Measurements from ENCODE around the gene GRPR. TPM values are rescaled to one million over a fixed set of nuclear protein-coding genes. Genes with fewer than 3 reads are reported as not detected.
"Not testable (repeated sequence)": the region's sequence is repeated elsewhere in the genome, so short reads cannot be mapped to it uniquely, and the experiment has no call there.

GRPR gene
- total RNA-seq, 1 experiment from 2014 or later, result not detected

DNA sequence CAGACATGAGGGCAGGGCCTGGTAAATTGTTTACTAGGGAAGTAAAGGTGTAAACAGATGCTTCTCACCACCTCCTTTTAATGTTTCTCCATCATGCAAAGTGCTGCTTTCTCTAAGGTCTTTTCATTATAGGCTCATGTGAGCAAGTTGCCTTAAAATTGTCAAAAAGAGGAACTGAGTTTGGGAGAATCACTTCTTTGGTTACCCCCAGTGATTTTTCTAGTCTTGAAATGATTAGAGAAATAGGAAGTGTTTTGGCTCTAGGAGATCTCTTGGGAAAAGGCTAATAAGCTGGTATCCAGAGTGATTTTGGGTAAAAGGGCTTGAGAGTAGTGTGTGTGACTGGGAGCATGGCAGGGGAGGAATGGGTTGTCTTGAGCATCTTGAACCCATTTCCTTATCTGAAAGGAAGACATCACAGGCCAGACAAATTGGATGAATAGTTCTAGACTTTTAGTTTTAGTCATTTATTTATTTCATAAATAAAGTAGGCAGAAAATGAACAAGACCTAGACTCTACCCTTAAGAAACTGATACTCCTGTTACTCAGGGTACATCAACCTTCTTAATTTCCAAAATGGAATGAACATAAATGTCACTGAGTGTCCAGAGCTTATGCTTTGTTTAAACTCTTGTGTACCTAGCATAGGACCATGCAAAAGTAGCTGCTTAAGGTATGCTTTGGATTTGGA lies 14.2 kb downstream of the GRPR start:
- no peak for DNase-seq (ENCODE audit: low read depth)

DNA sequence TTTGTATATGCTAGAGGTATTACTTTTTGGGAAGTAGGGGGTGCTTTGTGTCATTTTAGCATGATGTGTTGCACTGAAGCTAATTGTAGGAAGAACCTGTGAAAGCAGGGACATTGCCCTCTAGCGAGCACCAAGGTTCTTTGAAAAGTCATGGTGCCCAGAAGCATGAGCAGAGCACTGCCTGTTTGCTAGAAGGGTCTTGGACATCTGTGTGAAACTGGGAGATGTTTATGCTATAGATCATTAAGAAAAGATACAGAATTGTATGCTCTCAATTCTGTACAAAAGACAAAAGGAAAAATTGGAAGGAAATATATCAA lies 14.7 kb downstream of the GRPR start:
- DNase-seq (ENCODE audit: low read depth), result no peak

DNA sequence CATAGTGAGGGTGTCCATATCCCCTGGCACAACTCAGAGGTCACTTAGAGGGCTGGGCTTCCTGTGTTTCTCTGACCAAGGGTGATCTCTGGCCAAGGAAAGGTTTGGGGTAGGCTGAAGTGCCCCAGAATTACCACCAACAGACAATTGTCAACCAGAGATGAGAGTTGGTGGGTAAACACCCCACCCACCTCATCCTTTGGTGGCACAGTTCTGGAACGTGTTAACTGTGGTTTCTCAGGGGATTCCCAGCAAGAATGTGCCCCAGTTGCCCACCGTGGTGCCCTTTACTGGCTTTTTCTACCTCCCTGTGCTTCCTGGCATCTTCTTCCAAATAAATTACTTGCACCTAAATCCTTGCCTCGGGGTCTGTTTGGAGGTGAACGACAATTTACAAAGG lies 17.1 kb downstream of the GRPR start:
- no peak for DNase-seq (ENCODE audit: low read depth)

DNA sequence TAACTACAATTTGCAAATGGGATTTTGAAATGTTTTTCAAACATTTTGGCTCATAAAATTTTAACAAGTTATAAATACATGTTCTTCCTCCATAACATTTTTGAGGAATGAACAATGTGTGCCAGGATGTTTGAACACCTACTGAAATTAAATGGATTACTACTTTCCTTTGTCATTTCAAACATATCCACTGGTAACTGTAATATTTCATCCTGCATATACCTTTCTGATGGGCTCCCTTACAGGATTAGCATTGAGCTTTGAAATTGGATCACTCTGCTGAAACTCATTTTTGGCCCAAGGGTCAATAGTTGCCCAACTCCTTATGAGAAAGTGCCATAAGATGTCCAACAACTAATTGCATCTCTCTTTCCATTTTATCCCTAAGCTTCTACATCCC lies 17.6 kb downstream of the GRPR start:
- DNase-seq (ENCODE audit: low read depth), result no peak

DNA sequence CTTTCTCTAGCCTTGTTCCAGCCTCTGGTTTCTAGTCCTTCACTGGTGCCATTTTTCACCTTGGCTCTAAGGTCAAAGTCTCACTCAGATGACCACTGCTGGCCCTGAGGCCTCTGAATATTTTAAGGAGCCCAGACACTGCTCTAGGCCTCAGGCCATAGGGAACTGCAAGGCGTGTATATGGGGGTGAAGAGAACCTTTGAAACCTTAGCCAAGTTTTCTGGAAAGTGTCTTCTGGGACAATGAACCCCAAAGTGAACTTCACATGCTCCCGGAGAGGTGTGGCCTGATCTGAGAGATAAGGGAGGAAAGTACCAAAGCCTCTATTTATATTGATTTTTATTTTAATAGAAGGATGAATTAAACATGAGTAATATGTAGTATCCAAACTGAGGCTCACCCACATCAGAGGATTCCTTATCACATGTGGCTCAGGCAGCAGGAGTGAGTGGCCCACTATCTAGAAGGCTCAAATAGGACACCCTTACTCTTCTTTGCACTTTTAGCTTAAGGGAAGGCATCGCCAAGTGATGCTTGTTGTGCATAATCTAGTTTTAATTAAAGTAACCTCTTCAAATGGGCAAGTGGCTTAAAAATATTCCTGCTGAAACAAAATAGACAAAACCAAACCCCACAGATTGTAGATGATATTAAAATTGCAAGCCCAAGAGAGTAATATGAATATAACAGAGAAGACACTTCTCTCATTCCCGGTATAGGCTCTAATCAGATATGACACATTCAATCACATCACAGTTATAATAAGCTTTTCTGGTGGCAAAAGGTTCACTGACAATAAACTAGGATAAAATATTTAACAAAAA lies 18.3 kb downstream of the GRPR start:
- DNase-seq (ENCODE audit: low read depth), result no peak

DNA sequence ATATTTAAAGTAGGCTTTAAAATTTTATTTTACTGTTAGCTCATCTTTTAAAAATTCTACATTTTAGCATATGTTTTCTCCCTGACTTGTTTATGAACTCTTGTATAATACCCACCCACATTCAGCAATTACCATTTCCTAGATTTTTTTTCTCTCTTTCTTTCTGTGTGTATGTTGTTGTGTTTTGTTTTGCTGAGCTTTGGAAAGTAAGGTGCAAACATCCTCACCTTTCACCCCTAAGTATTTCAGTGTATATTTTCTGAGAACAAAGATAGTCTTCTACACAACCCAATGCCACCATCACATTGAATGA lies 18.8 kb downstream of the GRPR start:
- DNase-seq (ENCODE audit: low read depth), result no peak

DNA sequence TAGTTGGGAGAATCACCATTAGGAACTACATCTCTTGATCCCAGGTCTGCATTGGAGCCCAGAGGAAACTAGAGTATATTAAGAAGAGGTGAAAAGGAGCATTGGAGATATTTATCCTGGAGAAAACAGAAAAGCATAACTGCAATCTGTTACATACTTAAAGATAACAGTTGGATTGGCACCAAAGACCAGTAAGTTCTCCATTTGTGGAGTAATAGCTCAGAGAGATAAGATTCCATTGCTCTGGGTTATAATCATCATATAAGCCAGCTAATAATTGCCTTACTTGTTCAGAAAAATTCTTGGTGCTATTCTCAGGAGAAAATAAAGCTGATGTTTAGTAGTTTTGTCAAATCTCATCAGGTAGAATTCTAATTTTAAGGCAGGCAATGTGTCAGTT lies 20.6 kb downstream of the GRPR start:
- DNase-seq (ENCODE audit: low read depth), result no peak

DNA sequence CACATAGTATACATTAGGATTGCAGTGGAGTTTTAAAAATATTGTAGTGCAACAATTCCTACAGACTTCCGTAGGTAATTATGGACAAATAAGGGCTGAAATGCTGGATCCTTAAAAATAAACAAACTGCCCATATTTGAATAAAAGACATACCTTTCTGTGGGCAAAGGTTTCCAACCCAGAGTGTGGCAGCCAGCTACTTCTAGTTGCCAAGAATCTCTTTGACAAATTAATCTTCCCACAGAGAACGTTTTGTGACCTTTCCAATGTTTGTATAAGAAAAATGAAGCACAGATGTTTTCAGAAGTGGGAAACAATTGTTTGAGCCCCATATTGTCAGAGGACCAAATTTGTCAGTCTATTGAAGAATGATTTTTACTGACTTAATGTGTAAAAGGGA lies 21.1 kb downstream of the GRPR start:
- no peak for DNase-seq (ENCODE audit: low read depth)

DNA sequence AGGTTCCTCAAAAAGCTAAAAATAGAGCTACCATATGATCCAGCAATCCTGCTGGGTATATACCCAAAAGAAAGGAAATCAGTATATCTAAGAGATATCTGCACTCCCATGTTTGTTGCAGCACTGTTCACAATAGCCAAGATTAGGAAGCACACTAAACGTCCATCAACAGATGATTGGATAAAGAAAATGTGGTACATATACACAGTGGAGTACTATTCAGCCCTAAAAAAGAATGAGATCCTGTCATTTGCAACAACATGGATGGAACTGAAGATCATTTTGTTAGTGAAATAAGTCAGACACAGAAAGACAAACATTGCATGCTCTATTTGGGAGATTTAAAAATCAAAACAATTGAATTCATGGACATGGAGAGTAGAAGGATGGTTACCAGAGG lies 21.7 kb downstream of the GRPR start:
- not testable (repeated sequence) for DNase-seq (ENCODE audit: low read depth)

DNA sequence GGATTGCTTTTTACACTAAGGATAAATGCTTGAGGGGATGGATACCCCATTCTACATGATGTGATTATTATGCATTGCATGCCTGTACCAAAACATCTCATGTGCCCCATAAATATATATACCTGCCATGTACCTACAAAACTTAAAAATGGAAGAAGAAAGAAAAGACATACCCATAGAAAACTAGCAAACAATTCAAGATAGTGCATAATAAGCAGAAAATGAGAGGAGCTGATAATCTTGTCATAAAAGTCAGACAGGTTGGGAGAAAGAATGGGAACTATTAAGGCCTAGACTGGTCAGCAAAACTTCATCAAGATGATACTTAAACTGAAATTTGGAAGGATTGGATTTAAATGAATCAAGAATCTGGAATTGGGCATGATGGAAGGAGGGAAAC lies 22.3 kb downstream of the GRPR start:
- no peak for DNase-seq (ENCODE audit: low read depth)

DNA sequence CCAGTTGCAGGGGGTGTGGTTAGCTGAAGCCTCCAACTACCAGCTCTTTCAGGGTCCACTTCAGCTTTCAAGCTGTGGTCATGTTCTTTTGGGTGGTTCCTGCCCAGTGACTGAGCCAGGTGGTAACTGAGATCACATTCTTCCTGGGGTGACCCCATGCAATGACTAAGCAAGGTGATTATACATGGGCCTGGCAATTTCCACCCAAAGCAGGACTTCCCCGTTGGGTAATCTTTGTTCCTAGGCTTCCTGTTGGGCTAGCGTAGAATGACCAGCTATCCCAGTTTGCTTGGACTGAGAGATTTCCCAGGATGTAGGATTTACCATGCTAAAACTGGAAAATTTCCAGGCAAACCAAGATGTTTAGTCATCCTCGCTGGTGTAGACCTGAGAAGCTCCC lies 25.5 kb downstream of the GRPR start:
- DNase-seq (ENCODE audit: low read depth), result peak; percentile 5

DNA sequence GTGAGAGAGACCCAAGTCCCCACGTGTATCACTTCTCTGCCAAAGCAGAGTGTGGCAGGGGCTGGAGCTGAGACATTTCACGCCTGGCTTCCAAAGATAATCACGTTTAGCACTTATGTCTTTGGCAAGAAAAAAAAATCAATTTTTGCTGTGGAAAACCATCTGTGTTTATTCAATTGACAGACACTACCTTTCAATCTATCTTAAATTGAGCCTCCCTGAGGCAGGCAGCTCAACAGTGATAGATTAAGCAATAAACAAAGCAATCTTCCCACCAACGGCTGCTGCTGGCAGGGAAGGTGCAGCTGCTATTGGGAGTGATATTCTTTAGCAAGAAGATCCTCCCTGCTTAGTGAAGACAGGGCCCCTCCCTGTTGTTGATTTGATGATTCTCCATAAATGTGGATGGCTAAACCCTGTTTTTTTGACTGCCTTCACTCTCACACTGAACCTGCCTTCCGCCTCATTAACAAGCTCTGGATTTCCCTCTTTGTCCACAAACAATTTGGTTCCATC lies 32.3 kb downstream of the GRPR start:
- no peak for DNase-seq (ENCODE audit: low read depth)

DNA sequence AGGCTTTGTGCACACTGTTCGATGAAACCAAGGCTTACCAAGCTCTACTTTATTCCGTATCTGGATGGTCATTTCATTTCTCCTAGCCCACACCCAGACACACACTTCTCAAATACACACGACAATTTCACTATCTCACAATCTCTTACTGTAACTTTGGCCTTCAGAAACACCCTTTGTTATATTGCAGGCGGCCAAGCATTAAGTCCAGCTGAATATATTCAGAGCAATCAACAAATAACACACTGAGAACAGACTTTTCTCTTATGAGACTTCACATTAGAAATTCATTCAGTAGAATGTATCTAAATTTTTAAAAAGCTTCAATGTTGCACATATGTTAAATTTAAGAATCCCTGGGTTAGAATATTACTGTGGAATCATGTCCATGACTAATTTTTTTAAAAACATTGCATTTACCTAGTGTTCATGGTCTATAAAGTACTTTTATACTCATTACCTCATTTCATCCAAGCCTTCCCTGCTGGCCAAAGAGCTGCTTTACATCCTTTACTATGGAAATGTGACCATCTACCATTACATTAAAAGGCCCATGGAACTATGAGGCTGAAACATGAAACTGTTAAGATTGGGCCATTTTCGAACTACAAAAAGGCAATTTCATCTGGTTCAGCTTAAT lies 33.4 kb downstream of the GRPR start:
- DNase-seq (ENCODE audit: low read depth), result no peak

DNA sequence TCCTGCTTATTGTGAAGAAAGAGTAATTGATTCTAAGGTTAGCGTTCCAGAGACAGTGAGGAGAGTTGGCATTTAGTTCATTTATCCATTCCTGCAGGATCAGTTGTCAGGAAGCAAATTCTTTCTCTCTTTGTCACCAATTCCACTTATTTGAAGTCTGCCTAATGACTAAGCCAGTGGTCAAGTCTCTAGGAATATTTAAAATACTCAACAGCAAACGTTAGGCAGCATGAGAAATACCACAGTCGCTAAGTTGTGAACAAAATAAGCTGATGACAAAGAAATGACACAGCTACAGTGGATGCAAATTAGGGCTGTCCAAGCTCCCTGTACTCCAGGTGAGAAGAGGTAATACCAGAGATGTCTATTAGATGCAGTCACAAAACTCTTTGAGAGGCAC lies 37.4 kb downstream of the GRPR start:
- DNase-seq (ENCODE audit: low read depth), result peak; percentile 64

DNA sequence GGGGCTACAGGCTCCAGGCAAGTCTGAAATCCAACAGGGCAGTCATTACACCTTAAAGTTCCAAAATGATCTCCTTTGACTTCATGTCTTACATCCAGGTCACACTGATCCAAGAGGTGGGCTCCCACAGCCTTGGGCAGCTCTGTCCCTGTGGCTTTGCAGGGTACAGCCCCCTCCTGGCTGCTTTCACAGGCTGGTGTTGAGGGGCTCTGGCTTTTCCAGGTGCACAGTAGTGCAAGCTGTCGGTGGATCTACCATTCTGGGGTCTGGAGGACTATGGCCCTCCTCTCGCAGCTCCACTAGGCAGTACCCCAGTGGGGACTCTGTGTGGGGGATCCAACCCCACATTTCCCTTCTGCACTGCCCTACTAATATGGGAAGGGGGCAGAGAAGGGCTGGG lies 37.8 kb downstream of the GRPR start:
- not testable (repeated sequence) for DNase-seq (ENCODE audit: low read depth)

DNA sequence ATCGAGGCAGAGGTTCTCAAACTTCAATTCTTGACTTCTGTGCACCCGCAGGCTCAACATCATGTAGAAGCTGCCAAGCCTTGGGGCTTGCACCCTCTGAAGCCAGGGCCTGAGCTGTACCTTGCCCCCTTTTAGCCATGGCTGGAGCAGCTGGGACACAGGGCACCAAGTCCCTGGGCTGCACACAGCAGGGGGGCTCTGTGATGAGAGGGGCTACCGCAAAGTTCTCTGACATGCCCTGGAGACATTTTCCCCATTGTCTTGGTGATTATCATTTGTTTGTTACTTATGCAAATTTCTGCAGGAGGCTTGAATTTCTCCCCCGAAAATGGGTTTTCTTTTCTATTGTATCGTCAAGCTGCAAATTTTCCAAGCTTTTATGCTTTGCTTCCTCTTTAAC lies 39.0 kb downstream of the GRPR start:
- DNase-seq (ENCODE audit: low read depth), result no peak

DNA sequence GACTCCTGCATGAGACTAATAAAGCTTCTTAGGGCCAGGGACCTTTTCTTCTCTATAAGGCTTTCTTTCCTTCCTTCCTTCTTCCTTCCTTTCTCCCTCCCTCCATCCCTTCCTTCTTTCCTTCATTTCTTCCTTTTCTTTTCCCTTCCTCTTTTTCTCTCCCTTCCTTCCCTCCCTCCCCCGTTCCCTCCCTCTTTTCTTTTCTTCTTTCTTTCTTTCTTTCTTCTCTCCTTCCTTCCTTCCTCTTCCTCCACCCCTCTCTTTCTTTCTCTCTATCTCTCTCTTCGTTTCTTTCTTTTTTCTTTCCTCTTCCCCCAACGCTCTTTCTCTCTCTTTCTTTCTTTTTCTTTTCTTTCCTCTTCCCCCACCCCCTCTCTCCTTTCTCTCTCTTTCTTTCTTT lies 41.4 kb downstream of the GRPR start:
- no peak for DNase-seq (ENCODE audit: low read depth)

DNA sequence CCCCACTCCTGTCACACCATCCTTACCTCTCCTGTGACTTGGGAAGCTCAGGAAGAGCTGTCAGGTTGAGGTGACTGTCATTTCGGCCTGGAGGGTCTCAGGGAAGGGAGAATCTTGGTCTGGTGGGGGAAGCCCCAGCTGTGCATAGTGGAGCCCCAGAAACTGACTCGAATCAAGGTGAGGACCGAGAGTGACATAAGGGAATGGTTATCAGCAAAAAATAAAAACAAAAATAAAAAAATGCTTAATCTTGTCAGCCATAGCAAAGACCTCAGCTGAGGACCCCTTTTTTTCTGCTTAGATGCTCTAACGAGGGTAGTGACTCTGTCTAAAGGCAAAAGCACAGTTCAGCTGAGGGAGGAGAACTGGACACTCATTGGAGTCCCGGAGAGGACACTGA lies 43.8 kb downstream of the GRPR start, which contains the start of gene MAGEB17:
Gene MAGEB17 (plus strand): TSS at position 301 of the 400 bp plus-strand sequence. CDS start 2,902 bp downstream, outside the sequence.
- DNase-seq (ENCODE audit: low read depth), result no peak

DNA sequence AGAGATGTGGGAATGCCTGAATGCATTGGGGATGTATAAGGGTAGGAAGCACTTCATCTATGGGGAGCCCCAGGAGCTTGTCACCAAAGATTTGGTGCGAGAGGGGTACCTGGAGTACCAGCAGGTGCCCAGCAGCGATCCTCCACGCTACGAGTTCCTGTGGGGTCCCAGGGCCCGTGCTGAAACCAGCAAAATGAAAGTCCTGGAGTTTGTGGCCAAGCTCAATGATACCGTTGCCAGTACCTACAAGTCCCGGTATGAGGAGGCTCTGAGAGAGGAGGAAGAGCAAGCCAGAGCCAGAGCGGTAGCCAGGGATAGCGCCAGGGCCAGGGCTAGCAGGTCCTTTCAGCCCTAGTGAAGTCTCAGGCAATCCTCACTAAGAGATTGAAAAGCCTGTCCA lies 47.7 kb downstream of the GRPR start:
- no peak for DNase-seq (ENCODE audit: low read depth)

DNA sequence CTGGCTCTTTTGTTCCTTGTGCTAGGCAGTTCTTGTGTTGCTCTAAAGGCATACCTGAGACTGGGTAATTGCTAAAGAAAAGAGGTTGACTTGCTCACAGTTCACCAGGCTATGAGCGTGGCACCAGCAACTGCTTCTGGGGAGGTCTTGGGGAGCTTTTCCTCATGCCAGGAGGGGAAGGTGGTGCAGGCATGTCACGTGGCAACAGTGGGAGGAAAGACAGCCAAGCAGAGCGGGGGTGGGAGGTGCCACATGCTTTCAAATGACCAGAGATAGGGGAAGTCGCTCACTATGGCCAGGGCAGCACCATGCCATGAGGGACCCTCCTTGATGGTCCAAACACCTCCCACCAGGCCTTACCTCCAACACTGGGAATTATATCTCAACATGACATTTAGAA lies 48.6 kb downstream of the GRPR start:
- no peak for DNase-seq (ENCODE audit: low read depth)

DNA sequence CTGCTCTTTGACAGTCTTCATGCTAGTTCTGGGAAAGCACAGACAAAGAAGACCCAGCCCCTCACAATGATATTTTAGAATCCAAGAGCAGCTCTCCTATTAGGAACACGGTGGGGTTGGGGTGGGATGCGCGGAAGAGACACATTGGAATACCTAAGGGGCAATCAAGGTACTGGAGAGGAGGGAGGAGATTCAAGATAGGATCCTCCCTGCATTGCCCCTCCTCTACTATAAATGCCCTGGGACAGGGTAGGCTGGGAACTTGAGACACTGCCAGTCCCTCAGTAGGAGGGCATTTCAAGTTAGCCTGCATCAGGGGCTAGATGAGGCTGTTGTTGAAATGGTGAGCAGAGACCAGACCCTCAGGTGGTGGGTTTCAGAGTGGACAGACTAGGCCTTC lies 49.0 kb downstream of the GRPR start:
- DNase-seq (ENCODE audit: low read depth), result no peak

DNA sequence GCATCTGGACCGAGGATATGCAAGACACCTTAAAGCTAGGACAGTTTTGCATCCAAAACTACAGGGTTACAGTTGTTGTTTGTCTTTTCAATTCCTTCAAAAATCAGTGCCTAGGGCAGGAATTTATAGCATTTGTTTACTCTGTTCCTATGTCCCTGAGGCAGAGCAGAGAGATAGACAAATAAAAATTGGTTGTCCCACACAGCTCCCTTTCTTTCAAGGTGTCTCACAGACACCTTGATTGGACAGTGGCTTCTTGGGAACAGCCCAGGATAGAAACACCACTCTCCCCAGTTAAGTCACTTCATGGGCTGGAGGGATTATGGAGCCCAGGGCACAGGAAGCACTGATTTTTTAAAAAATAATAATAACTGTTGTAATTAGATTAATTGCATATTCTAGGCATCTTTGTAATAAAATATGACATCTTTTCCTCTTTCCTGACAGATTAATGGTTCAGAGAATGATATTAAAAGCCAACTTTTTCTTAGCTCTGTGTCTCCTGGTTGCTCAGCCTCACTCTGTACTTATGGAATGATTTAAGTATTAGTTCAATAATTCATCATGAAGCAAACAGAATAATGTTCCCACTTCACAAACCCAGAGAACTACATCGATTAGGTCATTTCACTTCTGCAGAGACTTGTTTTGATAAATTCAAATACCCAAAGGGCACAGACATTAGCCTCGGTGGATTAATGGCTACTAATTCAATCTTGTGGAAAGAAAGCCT lies 52.1 kb downstream of the GRPR start:
- no peak for DNase-seq (ENCODE audit: low read depth)
